HEK293T (cell line): ENCODE data around the gene PSMG1.

Experiments
- CTCF ChIA-PET: fragments of 350-600 bp; formaldehyde crosslinking; extraction: SDS; loops from one replicate; lab custom pipeline; 2021; ENCODE audit warnings: antibody characterized with exemption, inconsistent platforms; lab: Yijun Ruan, JAX
- POLR2A ChIA-PET: fragments of 350-600 bp; formaldehyde crosslinking; extraction: SDS; loops from one replicate; lab custom pipeline; 2020; ENCODE audit warnings: antibody characterized with exemption, inconsistent platforms; lab: Yijun Ruan, JAX
- DNase-seq: peaks from one replicate; pipeline ENCODE4 v3.0.0; 2012; ENCODE audit warnings: mixed read lengths; ENCODE audit errors: extremely low spot score
- ARNT ChIP-seq: fragments of 450-650 bp; IDR thresholded peaks from 2 replicates; pipeline ENCODE4 v1.6.1; 2017; ENCODE audit warnings: mild to moderate bottlenecking
- BHLHE40 ChIP-seq: fragments of 450-650 bp; IDR thresholded peaks from 2 replicates; pipeline ENCODE4 v1.6.1; 2016; ENCODE audit warnings: mild to moderate bottlenecking, moderate library complexity, borderline replicate concordance
- CTBP1 ChIP-seq: fragments of 450-650 bp; IDR thresholded peaks from 2 replicates; pipeline ENCODE4 v1.6.1; 2016; ENCODE audit warnings: borderline replicate concordance
- ELF4 ChIP-seq: fragments of 450-650 bp; IDR thresholded peaks from 2 replicates; pipeline ENCODE4 v1.6.1; 2017; ENCODE audit warnings: antibody characterized with exemption
- FOXA1 ChIP-seq: fragments of 450-650 bp; IDR thresholded peaks from 2 replicates; pipeline ENCODE4 v1.6.1; 2016; ENCODE audit warnings: mild to moderate bottlenecking
- FOXK2 ChIP-seq: fragments of 450-650 bp; IDR thresholded peaks from 2 replicates; pipeline ENCODE4 v1.6.1; 2016; ENCODE audit warnings: mild to moderate bottlenecking
- FOXM1 ChIP-seq: fragments of 450-650 bp; IDR thresholded peaks from 2 replicates; pipeline ENCODE4 v1.6.1; 2017; ENCODE audit warnings: mild to moderate bottlenecking, borderline replicate concordance
- HDGF ChIP-seq: fragments of 450-650 bp; IDR thresholded peaks from 2 replicates; pipeline ENCODE4 v1.6.1; 2017; ENCODE audit warnings: antibody characterized with exemption, borderline replicate concordance
- L3MBTL2 ChIP-seq: fragments of 450-650 bp; conservative IDR thresholded peaks from 2 replicates; pipeline ENCODE4 v1.6.1; 2016; ENCODE audit warnings: mild to moderate bottlenecking
- LEF1 ChIP-seq: fragments of 450-650 bp; IDR thresholded peaks from 2 replicates; pipeline ENCODE4 v1.6.1; 2017; ENCODE audit warnings: mild to moderate bottlenecking, borderline replicate concordance
- NFRKB ChIP-seq: fragments of 450-650 bp; IDR thresholded peaks from 2 replicates; pipeline ENCODE4 v1.6.1; 2016; ENCODE audit warnings: mild to moderate bottlenecking, moderate library complexity
- SP1 ChIP-seq: fragments of 450-650 bp; IDR thresholded peaks from 2 replicates; pipeline ENCODE4 v1.6.1; 2017
- SUZ12 ChIP-seq: fragments of 450-650 bp; IDR thresholded peaks from 2 replicates; pipeline ENCODE4 v1.6.1; 2016; ENCODE audit warnings: mild to moderate bottlenecking
- TARDBP ChIP-seq: fragments of 450-650 bp; IDR thresholded peaks from 2 replicates; pipeline ENCODE4 v1.6.1; 2016
- ZNF384 ChIP-seq: fragments of 450-650 bp; IDR thresholded peaks from 2 replicates; pipeline ENCODE4 v1.6.1; 2016
- TF ChIP-seq, protein P1 (sequence below): fragments of 450-650 bp; IDR thresholded peaks from 2 replicates; pipeline ENCODE4 v1.6.1; 2016

PSMG1 gene

GRCh38 chr21:39180429-39181019 is 2.7 kb downstream of the PSMG1 start:
- CTCF ChIA-PET: no interaction called here
- POLR2A ChIA-PET: interaction anchor here (0.5 kb wide), 1 partner anchor 427 kb away, joined by 3 read pairs; no protein-coding TSS in a partner anchor
- no peak for DNase-seq
- TF ChIP-seq NFRKB (no peak), ARNT (no peak), BHLHE40 (no peak), LEF1 (no peak), TARDBP (no peak), HDGF (no peak), ELF4 (no peak), FOXK2 (no peak), FOXA1 (no peak), FOXM1 (no peak), CTBP1 (no peak), SUZ12 (no peak), ZNF384 (no peak), SP1 (no peak), L3MBTL2 (no peak)
- TF ChIP-seq, protein P1, sequence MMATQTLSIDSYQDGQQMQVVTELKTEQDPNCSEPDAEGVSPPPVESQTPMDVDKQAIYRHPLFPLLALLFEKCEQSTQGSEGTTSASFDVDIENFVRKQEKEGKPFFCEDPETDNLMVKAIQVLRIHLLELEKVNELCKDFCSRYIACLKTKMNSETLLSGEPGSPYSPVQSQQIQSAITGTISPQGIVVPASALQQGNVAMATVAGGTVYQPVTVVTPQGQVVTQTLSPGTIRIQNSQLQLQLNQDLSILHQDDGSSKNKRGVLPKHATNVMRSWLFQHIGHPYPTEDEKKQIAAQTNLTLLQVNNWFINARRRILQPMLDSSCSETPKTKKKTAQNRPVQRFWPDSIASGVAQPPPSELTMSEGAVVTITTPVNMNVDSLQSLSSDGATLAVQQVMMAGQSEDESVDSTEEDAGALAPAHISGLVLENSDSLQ: no peak

GRCh38 chr21:39178421-39178820 is 4.8 kb downstream of the PSMG1 start:
- TF ChIP-seq SUZ12 (no peak), HDGF (no peak), LEF1 (no peak), FOXA1 (no peak), ELF4 (no peak), SP1 (no peak), ZNF384 (no peak), ARNT (no peak), TARDBP (no peak), NFRKB (no peak), L3MBTL2 (no peak), CTBP1 (no peak), FOXM1 (no peak), FOXK2 (no peak), BHLHE40 (no peak)
- TF ChIP-seq, protein P1: no peak
- no peak for DNase-seq
- ChIA-PET CTCF (no interaction called here), POLR2A (no interaction called here)

- ChIA-PET CTCF (no interaction called here), POLR2A (no interaction called here)
- no peak for DNase-seq
- TF ChIP-seq ZNF384 (no peak), FOXM1 (no peak), LEF1 (no peak), SP1 (no peak), FOXA1 (no peak), BHLHE40 (no peak), HDGF (no peak), CTBP1 (no peak), ELF4 (no peak), FOXK2 (no peak), SUZ12 (no peak), NFRKB (no peak), L3MBTL2 (no peak), TARDBP (no peak)
- TF ChIP-seq, protein P1: no peak
Observed at GRCh38 chr21:39176271-39176709, 7.0 kb downstream of the PSMG1 start.

- ChIA-PET CTCF (no interaction called here), POLR2A (no interaction called here)
- TF ChIP-seq CTBP1 (no peak), FOXK2 (no peak), L3MBTL2 (no peak), ELF4 (no peak)
- DNase-seq: no peak
Observed at GRCh38 chr21:39175665-39176064, 7.6 kb downstream of the PSMG1 start.

DNA sequence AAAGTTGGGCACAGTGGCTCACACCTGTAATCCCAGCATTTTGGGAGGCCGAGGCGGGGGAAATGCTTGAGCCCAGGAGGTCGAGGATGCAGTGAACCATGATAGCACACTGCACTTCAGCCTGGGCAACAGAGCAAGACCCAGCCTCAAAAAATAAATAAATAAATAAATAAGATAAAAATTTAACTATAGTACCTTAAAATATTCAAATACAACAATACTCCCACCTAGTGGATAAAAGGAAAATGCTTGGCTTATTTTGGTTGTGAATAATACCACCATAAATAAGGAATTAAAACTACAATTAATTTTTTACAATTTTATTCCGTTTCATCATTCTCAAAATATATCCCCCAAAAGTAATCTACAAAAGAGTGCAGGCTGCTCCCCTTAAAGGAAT is 8.1 kb downstream of the PSMG1 start:
- DNase-seq: no peak
- no peak for TF ChIP-seq L3MBTL2
- TF ChIP-seq LEF1: no peak
- no peak for TF ChIP-seq FOXM1
- TF ChIP-seq HDGF: no peak
- TF ChIP-seq, protein P1: no peak
- no peak for TF ChIP-seq FOXK2
- TF ChIP-seq FOXA1: no peak
- no peak for TF ChIP-seq SUZ12
- no peak for TF ChIP-seq BHLHE40
- no peak for TF ChIP-seq CTBP1
- TF ChIP-seq ZNF384: no peak
- no peak for TF ChIP-seq NFRKB
- TF ChIP-seq ARNT: no peak
- no peak for TF ChIP-seq TARDBP
- no peak for TF ChIP-seq ELF4
- no peak for TF ChIP-seq SP1
- POLR2A ChIA-PET: no interaction called here
- CTCF ChIA-PET: no interaction called here
